Uterus (tissue), 2 donors: Measurements from ENCODE around the gene WDR4.

Source experiments
- POLR2A ChIP-seq, 2 donors: fragments of 450-650 bp; IDR thresholded peaks; one replicate each; pipeline ENCODE4 v1.6.1; 2016; ENCODE audit warnings: antibody characterized with exemption in 2 of 2, mild to moderate bottlenecking in 1 of 2, moderate library complexity in 1 of 2
- TF ChIP-seq, protein P1 (sequence below), 4 experiments: fragments of 200-600 bp in 2 of 4; fragments of 450-650 bp in 2 of 4; sonication (generic) in 2 of 4; IDR thresholded peaks; one replicate each; pipeline ENCODE4 v1.5.1; 2016 to 2019; ENCODE audit warnings: antibody characterized with exemption in 4 of 4, mild to moderate bottlenecking in 2 of 4, moderate library complexity in 1 of 4

- TF ChIP-seq POLR2A (IDR thresholded peaks at IDR 0.05) = no peak
- TF ChIP-seq, protein P1, sequence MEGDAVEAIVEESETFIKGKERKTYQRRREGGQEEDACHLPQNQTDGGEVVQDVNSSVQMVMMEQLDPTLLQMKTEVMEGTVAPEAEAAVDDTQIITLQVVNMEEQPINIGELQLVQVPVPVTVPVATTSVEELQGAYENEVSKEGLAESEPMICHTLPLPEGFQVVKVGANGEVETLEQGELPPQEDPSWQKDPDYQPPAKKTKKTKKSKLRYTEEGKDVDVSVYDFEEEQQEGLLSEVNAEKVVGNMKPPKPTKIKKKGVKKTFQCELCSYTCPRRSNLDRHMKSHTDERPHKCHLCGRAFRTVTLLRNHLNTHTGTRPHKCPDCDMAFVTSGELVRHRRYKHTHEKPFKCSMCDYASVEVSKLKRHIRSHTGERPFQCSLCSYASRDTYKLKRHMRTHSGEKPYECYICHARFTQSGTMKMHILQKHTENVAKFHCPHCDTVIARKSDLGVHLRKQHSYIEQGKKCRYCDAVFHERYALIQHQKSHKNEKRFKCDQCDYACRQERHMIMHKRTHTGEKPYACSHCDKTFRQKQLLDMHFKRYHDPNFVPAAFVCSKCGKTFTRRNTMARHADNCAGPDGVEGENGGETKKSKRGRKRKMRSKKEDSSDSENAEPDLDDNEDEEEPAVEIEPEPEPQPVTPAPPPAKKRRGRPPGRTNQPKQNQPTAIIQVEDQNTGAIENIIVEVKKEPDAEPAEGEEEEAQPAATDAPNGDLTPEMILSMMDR (IDR thresholded peaks at IDR 0.05) = no peak
These were observed 27.3 kb downstream of the WDR4 start for GRCh38 chr21:42851812-42852665.
